ENCODE data around the gene FAM169A. TPM values are rescaled to one million over a fixed set of nuclear protein-coding genes. Genes with fewer than 3 reads are reported as not detected.
"Not testable (repeated sequence)": the region's sequence is repeated elsewhere in the genome, so short reads cannot be mapped to it uniquely, and the experiment has no call there.

Gene FAM169A
- total RNA-seq, 2 donors from 2014 or later, result 12.9 to 13.4 TPM

GRCh38 chr5:74862221-74862620 is 4.0 kb downstream of the FAM169A start:
- no peak for ATAC-seq (replicated peaks in 1 of 2)
- H3K27ac Mint-ChIP-seq, result no peak overlapping the region

DNA sequence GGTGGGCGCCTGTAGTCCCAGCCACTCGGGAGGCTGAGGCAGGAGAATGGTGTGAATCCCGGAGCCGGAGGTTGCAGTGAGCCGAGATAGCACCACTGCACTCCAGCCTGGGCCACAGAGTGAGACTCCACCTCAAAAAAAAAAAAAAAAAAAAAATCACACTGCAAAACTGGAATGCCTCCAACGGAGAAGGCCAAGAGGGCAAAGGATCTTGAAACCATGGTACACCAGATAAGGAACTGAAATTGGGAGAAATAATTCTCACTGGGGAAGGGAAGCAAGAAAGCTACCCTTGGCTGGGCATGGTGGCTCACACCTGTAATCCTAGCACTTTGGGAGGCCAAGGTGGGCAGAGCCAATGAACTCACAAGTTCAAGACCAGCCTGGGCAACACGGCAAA is 9.2 kb downstream of the FAM169A start:
- peaks cover 18% of the 10 kb centered on the region for H3K4me1 Mint-ChIP-seq (ENCODE audit: low read depth)
- H3K4me3 Mint-ChIP-seq; ATAC-seq (replicated peaks in 1 of 2); H3K27me3 Mint-ChIP-seq (ENCODE audit: low read depth); H3K9me3 Mint-ChIP-seq; H3K27ac Mint-ChIP-seq; DNase-seq: not testable (repeated sequence)
- H3K36me3 Mint-ChIP-seq (ENCODE audit: insufficient read depth in 2 of 2), result peaks cover 0 to 15% of the 10 kb centered on the region in 2 donors

More at GRCh38 chr5:74862221-74862620, 4.0 kb downstream of the FAM169A start:
- no peaks in the 10 kb centered on the region for H3K9me3 Mint-ChIP-seq
- H3K36me3 Mint-ChIP-seq (ENCODE audit: insufficient read depth in 2 of 2), result peaks cover 4 to 5% of the 10 kb centered on the region in 2 donors
- no peak overlapping the region for H3K4me3 Mint-ChIP-seq
- DNase-seq, result no peak
- H3K27me3 Mint-ChIP-seq (ENCODE audit: low read depth), result no peaks in the 10 kb centered on the region
- peaks cover 26% of the 10 kb centered on the region for H3K4me1 Mint-ChIP-seq (ENCODE audit: low read depth)

DNA sequence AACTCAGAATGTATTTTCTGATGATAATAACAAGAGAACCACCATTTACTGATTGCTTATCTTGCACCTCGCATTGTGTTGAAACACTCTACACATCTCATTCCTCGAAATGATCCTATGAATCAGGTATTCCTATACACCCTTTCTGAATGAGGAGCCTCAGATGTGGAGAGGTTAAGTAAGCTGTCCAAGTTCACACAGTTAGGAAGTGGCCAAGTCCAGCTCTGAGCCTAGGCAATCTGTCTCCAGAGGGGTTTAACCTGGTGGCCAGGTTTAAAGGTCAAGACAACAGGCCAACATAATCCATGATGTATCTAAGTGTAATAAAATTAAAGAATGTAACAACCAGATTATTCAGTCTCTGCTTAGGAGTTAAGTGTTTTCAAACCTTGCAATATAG is 12.9 kb downstream of the FAM169A start:
- H3K27ac Mint-ChIP-seq, result no peak overlapping the region
- no peak for DNase-seq
- no peak for ATAC-seq (replicated peaks in 1 of 2)
- peaks cover 39% of the 10 kb centered on the region for H3K4me1 Mint-ChIP-seq (ENCODE audit: low read depth)
- peaks cover 2 to 6% of the 10 kb centered on the region in 2 donors for H3K9me3 Mint-ChIP-seq
- no peak overlapping the region for H3K4me3 Mint-ChIP-seq
- H3K36me3 Mint-ChIP-seq (ENCODE audit: insufficient read depth in 2 of 2), result peaks cover 0 to 15% of the 10 kb centered on the region in 2 donors
- H3K27me3 Mint-ChIP-seq (ENCODE audit: low read depth), result no peaks in the 10 kb centered on the region

DNA sequence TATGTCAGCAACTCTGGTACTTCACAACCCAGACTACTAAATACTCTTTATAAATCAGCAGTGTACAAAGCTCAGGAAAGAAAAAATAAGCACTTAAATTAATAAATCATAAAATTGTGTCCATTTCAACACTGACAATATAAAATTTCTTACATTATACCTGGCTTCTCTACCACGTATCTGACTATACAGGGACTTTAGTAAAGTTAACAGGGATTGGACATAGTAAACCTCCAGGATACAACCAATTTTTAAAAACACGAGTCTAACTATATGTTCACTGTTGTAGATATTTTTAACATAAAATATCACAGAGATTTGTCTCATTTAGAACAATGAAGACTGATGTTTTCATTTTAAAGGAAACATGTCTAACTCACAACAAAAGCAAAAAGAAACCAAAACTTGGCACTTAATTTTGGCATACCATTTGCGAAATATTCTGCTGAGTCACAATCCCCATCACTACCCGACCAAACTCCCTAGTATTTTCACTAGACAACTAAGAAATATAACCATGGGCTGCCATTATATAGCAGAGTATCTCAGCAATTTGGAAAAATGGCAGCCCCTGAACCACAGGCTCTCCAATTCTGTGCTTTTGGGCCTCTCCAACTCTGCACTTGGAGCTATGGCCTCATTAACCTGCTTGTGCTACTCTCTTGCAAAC is 14.4 kb downstream of the FAM169A start:
- no peaks in the 10 kb centered on the region for H3K27me3 Mint-ChIP-seq (ENCODE audit: low read depth)
- H3K9me3 Mint-ChIP-seq, result peaks cover 2 to 6% of the 10 kb centered on the region in 2 donors
- H3K36me3 Mint-ChIP-seq (ENCODE audit: insufficient read depth in 2 of 2), result peaks cover 0 to 13% of the 10 kb centered on the region in 2 donors
- DNase-seq (no peak), ATAC-seq (replicated peaks in 1 of 2) (peak; percentile 9 to 54)
- H3K4me1 Mint-ChIP-seq (ENCODE audit: low read depth), result peaks cover 40% of the 10 kb centered on the region
- peak overlapping the region; percentile 83 for H3K27ac Mint-ChIP-seq
- H3K4me3 Mint-ChIP-seq, result peak overlapping the region; percentile 80

DNA sequence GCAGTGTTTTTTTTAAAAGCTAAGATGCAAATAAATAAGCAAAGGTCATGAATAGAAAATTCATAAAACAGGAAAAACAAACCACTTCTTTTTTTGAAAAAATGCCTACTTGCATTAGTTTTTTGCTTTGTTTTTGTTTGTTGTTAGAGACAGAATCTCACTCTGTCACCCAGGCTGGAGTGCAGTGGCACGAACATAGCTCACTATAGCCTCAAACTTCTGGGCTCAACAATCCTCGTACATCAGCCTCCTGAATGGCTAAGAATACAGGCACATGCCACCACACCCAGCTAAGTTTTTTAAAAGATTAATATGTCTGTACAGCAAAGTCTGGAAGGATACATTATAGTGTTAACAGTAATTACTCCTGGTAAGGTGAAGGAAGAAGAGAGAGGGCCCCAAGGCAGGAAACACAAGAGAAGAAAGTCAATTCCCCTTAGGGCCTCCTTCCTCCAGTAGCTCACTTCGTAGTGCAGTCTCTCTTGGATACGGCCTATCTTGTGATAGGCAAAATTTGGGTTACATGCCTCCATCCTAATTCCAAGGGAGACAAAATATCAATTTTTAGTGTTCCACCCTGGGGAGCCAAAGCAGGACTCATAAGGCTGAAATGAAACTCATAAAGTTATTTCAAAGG is 15.3 kb downstream of the FAM169A start:
- Mint-ChIP-seq H3K4me3 (peak overlapping the region; percentile 32 to 74), H3K9me3 (peaks cover 2 to 4% of the 10 kb centered on the region in 2 donors), H3K27me3 (ENCODE audit: low read depth) (no peaks in the 10 kb centered on the region), H3K36me3 (ENCODE audit: insufficient read depth in 2 of 2) (peaks cover 0 to 5% of the 10 kb centered on the region in 2 donors), H3K27ac (peak overlapping the region; percentile 83), H3K4me1 (ENCODE audit: low read depth) (peaks cover 43% of the 10 kb centered on the region)
- peak in 1 of 2 donors; percentile 47 for ATAC-seq (replicated peaks in 1 of 2)
- DNase-seq, result no peak

DNA sequence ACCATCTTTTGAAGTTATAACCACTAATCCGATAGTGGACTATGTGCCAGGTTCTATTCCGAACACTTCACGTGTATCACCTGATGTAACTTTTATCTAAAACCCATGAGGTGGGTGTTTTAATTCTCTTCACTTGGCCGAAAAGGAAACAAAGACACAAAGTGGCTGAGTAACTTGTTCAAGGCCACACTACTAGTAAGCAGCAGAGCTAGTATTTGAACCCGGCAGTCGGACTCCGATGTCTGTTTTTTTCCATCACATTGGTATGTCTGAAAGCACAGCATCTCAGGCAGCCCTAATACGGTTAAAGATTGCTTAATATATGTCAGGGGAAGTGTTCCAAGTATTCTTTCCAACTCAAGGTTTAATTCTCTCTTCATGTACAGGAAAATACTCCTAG is 16.2 kb downstream of the FAM169A start:
- ATAC-seq (replicated peaks in 1 of 2) (no peak), DNase-seq (no peak)
- Mint-ChIP-seq H3K4me3 (no peak overlapping the region), H3K36me3 (ENCODE audit: insufficient read depth in 2 of 2) (peaks cover 0 to 3% of the 10 kb centered on the region in 2 donors), H3K9me3 (peaks cover 0 to 2% of the 10 kb centered on the region in 2 donors), H3K27me3 (ENCODE audit: low read depth) (no peaks in the 10 kb centered on the region), H3K4me1 (ENCODE audit: low read depth) (peaks cover 49% of the 10 kb centered on the region), H3K27ac (no peak overlapping the region)

GRCh38 chr5:74848553-74849025 is 17.6 kb downstream of the FAM169A start:
- Mint-ChIP-seq H3K4me3 (no peak overlapping the region), H3K36me3 (ENCODE audit: insufficient read depth in 2 of 2) (no peaks in the 10 kb centered on the region), H3K9me3 (peaks cover 0 to 2% of the 10 kb centered on the region in 2 donors), H3K4me1 (ENCODE audit: low read depth) (peaks cover 52% of the 10 kb centered on the region), H3K27me3 (ENCODE audit: low read depth) (no peaks in the 10 kb centered on the region), H3K27ac (no peak overlapping the region)
- DNase-seq (no peak), ATAC-seq (replicated peaks in 1 of 2) (no peak)

DNA sequence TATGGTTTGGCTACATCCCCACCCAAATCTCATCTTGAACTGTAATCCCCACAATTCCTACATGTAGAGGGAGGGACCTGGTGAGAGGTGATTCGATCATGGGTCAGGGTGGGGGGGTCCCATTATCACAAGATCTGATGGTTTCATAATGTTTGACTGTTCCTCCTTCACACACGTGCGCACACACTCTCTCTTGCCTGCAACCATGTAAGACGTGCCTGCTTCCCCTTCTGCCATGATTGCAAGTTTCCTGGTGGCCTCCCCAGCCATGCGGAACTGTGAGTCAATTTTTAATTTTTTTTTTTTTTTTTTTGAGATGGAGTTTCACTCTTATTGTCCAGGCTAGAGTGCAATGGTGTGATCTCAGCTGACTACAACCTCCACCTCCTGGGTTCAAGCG is 27.0 kb downstream of the FAM169A start:
- ATAC-seq (replicated peaks in 1 of 2) (no peak), DNase-seq (no peak)
- H3K27ac Mint-ChIP-seq, result no peak overlapping the region
- H3K4me1 Mint-ChIP-seq (ENCODE audit: low read depth), result peaks cover 15% of the 10 kb centered on the region
- peaks cover 0 to 4% of the 10 kb centered on the region in 2 donors for H3K36me3 Mint-ChIP-seq (ENCODE audit: insufficient read depth in 2 of 2)
- H3K9me3 Mint-ChIP-seq, result no peaks in the 10 kb centered on the region
- H3K27me3 Mint-ChIP-seq (ENCODE audit: low read depth), result no peaks in the 10 kb centered on the region
- H3K4me3 Mint-ChIP-seq, result no peak overlapping the region

GRCh38 chr5:74838262-74838661 is 27.9 kb downstream of the FAM169A start:
- Mint-ChIP-seq H3K36me3 (ENCODE audit: insufficient read depth in 2 of 2) (peaks cover 0 to 4% of the 10 kb centered on the region in 2 donors), H3K4me1 (ENCODE audit: low read depth) (peaks cover 7% of the 10 kb centered on the region), H3K4me3 (no peak overlapping the region), H3K27ac (no peak overlapping the region), H3K27me3 (ENCODE audit: low read depth) (no peaks in the 10 kb centered on the region), H3K9me3 (no peaks in the 10 kb centered on the region)
- ATAC-seq (replicated peaks in 1 of 2) (no peak), DNase-seq (no peak)

GRCh38 chr5:74837115-74837514 is 29.1 kb downstream of the FAM169A start:
- Mint-ChIP-seq H3K27me3 (ENCODE audit: low read depth) (no peaks in the 10 kb centered on the region), H3K36me3 (ENCODE audit: insufficient read depth in 2 of 2) (peaks cover 0 to 4% of the 10 kb centered on the region in 2 donors), H3K9me3 (no peaks in the 10 kb centered on the region), H3K4me1 (ENCODE audit: low read depth) (no peaks in the 10 kb centered on the region), H3K27ac (no peak overlapping the region), H3K4me3 (no peak overlapping the region)
- DNase-seq, result no peak
- no peak for ATAC-seq (replicated peaks in 1 of 2)

DNA sequence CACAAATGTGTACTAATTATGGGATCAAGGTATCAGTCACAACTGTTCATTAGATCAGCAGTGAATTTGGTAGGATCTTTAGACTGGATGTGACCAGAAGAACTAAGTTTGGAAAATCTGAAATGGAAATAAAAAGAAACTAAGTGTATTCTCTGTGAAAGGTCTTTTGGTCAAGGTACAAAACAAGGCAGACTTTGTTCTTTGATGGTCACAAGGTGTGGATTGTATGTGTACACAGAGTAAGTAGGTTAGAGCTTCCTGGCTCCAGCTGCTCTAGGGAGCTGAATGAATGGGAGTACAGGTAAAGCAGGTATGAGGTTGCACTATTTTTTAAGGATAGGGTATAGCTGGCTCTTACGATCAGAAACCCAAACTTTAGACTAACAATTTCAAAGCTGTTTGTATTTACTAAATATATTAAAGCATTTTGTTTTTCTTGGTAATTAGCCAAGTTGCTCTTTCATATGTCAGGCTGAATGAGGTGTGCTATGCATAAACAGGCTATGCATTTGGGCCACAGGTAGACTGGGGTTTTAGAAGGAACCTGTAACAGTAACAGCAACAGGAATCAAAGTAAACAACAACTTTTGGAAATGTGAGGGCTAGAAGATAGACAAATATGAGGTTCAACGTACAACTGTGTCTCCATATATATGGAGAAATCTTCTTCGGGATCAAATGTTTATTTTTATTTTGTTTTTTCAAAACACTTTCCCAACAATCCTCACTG is 32.5 kb downstream of the FAM169A start:
- H3K9me3 Mint-ChIP-seq, result no peaks in the 10 kb centered on the region
- no peaks in the 10 kb centered on the region for H3K27me3 Mint-ChIP-seq (ENCODE audit: low read depth)

GRCh38 chr5:74829413-74829812 is 36.8 kb downstream of the FAM169A start:
- ATAC-seq (replicated peaks in 1 of 2) (no peak), DNase-seq (no peak)
- Mint-ChIP-seq H3K4me3 (no peak overlapping the region), H3K9me3 (no peaks in the 10 kb centered on the region), H3K36me3 (ENCODE audit: insufficient read depth in 2 of 2) (peaks cover 1 to 3% of the 10 kb centered on the region in 2 donors), H3K4me1 (ENCODE audit: low read depth) (no peaks in the 10 kb centered on the region), H3K27me3 (ENCODE audit: low read depth) (no peaks in the 10 kb centered on the region), H3K27ac (no peak overlapping the region)

More for the DNA sequence above, 32.5 kb downstream of the FAM169A start:
- Mint-ChIP-seq H3K27ac (no peak overlapping the region), H3K4me3 (no peak overlapping the region), H3K36me3 (ENCODE audit: insufficient read depth in 2 of 2) (peaks cover 0 to 7% of the 10 kb centered on the region in 2 donors), H3K4me1 (ENCODE audit: low read depth) (no peaks in the 10 kb centered on the region)
- DNase-seq (no peak), ATAC-seq (replicated peaks in 1 of 2) (no peak)

- H3K27me3 Mint-ChIP-seq (ENCODE audit: low read depth), result no peaks in the 10 kb centered on the region
- no peak overlapping the region for H3K4me3 Mint-ChIP-seq
- ATAC-seq (replicated peaks in 1 of 2), result no peak
- H3K27ac Mint-ChIP-seq, result peak overlapping the region; percentile 3
- no peak for DNase-seq
- peaks cover 0 to 1% of the 10 kb centered on the region in 2 donors for H3K36me3 Mint-ChIP-seq (ENCODE audit: insufficient read depth in 2 of 2)
- H3K4me1 Mint-ChIP-seq (ENCODE audit: low read depth), result peaks cover 4% of the 10 kb centered on the region
- H3K9me3 Mint-ChIP-seq, result no peaks in the 10 kb centered on the region
These were observed 43.9 kb downstream of the FAM169A start for GRCh38 chr5:74822288-74822687.

Measured in activated T-cell treated with anti-CD3 and anti-CD28 coated beads, Interleukin-2, amount 50 U/mL, for 72 hours (primary cell).